Osteocyte (in vitro differentiated cells): ENCODE results near the gene F3. TPM values are rescaled to one million over a fixed set of nuclear protein-coding genes. Genes with fewer than 3 reads are reported as not detected.
A peak's percentile ranks its signal among the peaks of the same experiment; 100 is the strongest.

ENCODE experiments used
- DNase-seq: peaks from one replicate; pipeline ENCODE4 v3.0.0; 2021; ENCODE audit warnings: mixed read lengths; ENCODE audit not compliant: unreplicated experiment; ENCODE audit errors: extremely low spot score
- H3K27ac Mint-ChIP-seq: one replicate; pipeline ENCODE4 v1.8.0; 2021; ENCODE audit warnings: mild to moderate bottlenecking, mixed read lengths; ENCODE audit not compliant: unreplicated experiment
- H3K27me3 Mint-ChIP-seq: one replicate; pipeline ENCODE4 v1.8.0; 2021; ENCODE audit warnings: mixed read lengths; ENCODE audit not compliant: unreplicated experiment
- H3K36me3 Mint-ChIP-seq: one replicate; pipeline ENCODE4 v1.8.0; 2021; ENCODE audit warnings: mixed read lengths; ENCODE audit not compliant: unreplicated experiment
- H3K4me1 Mint-ChIP-seq: one replicate; pipeline ENCODE4 v1.8.0; 2021; ENCODE audit warnings: mixed read lengths; ENCODE audit not compliant: unreplicated experiment
- H3K4me3 Mint-ChIP-seq: one replicate; pipeline ENCODE4 v1.8.0; 2021; ENCODE audit warnings: mild to moderate bottlenecking, moderate library complexity, mixed read lengths; ENCODE audit not compliant: unreplicated experiment
- H3K9me3 Mint-ChIP-seq: one replicate; pipeline ENCODE4 v1.8.0; 2021; ENCODE audit warnings: mixed read lengths; ENCODE audit not compliant: unreplicated experiment
- total RNA-seq: library from RNA; stranded (reverse); gene quantifications from 2 replicates; pipeline ENCODE4 v1.2.1, GENCODE V29; 2021
- TF ChIP-seq, protein P1 (sequence below): fragments of 200-600 bp; sonication (generic); IDR thresholded peaks from 2 replicates; pipeline ENCODE4 v1.5.0; 2021; ENCODE audit warnings: antibody characterized with exemption, mild to moderate bottlenecking, moderate library complexity

F3 gene
- total RNA-seq, 1 donor from 2014 or later = 12.1 TPM

DNA sequence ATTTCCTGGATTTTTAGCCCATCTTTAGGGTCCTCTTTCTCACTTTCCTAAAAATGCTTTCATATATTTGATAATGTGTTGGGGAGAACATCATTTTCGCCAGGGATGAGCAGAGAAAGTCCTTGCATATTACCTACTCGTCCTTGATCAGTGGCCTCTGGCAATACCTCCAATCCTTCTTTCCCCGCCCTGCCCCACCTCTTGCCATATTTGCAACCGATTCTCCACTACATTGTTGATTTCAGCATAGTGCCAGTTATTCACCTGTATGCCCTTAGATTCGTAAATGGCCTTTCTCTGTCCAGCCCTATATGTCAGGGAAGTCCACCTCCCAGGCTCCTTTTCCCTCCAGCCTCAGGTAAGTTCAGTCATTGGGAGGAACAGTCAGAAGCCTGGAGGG, 13.5 kb upstream of the F3 start:
- no peaks in the 10 kb centered on the region for H3K9me3 Mint-ChIP-seq

DNA sequence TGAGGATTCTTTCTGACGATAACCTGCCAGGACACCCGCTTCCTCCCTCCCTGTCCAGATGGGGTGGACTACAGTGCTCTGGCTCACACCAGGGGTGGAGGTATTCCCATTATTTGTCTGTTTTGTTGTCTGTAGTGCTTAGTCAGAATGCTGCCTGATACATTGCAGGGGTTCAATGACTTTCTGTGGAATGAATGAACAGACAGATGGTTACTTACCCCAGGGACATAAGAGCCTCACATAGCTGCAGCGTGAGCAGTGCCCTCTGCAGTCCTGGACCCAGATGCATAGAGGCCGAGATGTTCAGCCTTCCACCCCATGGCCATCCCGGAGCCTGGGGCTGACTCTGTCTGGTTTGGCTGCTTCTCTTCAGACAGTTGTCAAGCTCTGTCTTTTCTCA, 13.0 kb upstream of the F3 start:
- Mint-ChIP-seq H3K27me3 (no peaks in the 10 kb centered on the region), H3K9me3 (no peaks in the 10 kb centered on the region), H3K4me1 (peaks cover 34% of the 10 kb centered on the region), H3K36me3 (no peaks in the 10 kb centered on the region), H3K4me3 (no peak overlapping the region), H3K27ac (no peak overlapping the region)
- DNase-seq = no peak
- TF ChIP-seq, protein P1, sequence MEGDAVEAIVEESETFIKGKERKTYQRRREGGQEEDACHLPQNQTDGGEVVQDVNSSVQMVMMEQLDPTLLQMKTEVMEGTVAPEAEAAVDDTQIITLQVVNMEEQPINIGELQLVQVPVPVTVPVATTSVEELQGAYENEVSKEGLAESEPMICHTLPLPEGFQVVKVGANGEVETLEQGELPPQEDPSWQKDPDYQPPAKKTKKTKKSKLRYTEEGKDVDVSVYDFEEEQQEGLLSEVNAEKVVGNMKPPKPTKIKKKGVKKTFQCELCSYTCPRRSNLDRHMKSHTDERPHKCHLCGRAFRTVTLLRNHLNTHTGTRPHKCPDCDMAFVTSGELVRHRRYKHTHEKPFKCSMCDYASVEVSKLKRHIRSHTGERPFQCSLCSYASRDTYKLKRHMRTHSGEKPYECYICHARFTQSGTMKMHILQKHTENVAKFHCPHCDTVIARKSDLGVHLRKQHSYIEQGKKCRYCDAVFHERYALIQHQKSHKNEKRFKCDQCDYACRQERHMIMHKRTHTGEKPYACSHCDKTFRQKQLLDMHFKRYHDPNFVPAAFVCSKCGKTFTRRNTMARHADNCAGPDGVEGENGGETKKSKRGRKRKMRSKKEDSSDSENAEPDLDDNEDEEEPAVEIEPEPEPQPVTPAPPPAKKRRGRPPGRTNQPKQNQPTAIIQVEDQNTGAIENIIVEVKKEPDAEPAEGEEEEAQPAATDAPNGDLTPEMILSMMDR = no peak

More for the DNA sequence above, 13.5 kb upstream of the F3 start:
- Mint-ChIP-seq H3K27ac (no peak overlapping the region), H3K27me3 (no peaks in the 10 kb centered on the region), H3K36me3 (no peaks in the 10 kb centered on the region), H3K4me3 (no peak overlapping the region), H3K4me1 (peaks cover 35% of the 10 kb centered on the region)
- DNase-seq = no peak
- TF ChIP-seq, protein P1 = no peak

DNA sequence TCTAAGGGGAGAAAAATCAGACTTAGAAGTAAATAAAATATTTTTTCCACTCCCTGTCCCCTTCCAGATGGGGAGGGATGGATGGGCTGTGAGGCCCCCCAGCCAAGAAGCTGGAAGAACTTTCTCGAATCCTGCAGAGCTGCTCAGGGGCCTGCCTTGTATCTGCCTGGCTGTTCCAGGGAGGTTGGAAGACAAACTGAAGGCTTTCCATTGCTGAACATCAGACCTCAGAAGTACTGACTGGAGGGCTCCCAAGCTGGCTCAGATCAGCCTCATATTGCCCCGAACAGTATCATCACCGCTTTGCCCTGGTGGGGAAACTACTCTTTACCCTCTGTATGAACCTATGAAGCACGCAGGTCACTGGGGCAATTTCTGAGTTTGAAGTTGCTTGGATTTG, 12.4 kb upstream of the F3 start:
- Mint-ChIP-seq H3K27ac (no peak overlapping the region), H3K36me3 (no peaks in the 10 kb centered on the region), H3K9me3 (no peaks in the 10 kb centered on the region), H3K4me1 (peaks cover 34% of the 10 kb centered on the region), H3K27me3 (no peaks in the 10 kb centered on the region), H3K4me3 (no peak overlapping the region)
- TF ChIP-seq, protein P1 = no peak
- DNase-seq = no peak

DNA sequence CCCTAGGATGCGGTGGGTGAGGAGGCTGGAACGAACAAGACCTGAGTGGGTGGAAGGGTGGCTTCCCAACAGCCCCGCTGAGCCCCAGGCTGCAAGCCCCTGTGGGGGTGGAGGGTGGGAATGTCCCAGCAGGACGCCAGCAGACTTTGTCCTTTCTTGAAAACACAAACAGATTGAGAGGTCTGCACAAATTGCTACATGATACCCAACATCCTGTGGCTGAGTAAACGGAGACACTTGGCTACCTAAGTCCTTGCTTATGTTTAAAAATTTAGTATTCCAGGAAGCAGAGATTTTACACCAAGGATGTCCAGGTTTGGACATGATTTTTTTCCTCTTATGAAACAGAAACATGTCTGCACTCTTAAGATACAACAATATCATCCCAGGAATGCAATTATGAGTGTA, 11.8 kb upstream of the F3 start:
- TF ChIP-seq, protein P1 = no peak
- Mint-ChIP-seq H3K4me1 (peaks cover 34% of the 10 kb centered on the region), H3K27ac (peak overlapping the region; percentile 21), H3K27me3 (no peaks in the 10 kb centered on the region), H3K9me3 (no peaks in the 10 kb centered on the region), H3K4me3 (no peak overlapping the region), H3K36me3 (no peaks in the 10 kb centered on the region)
- no peak for DNase-seq

DNA sequence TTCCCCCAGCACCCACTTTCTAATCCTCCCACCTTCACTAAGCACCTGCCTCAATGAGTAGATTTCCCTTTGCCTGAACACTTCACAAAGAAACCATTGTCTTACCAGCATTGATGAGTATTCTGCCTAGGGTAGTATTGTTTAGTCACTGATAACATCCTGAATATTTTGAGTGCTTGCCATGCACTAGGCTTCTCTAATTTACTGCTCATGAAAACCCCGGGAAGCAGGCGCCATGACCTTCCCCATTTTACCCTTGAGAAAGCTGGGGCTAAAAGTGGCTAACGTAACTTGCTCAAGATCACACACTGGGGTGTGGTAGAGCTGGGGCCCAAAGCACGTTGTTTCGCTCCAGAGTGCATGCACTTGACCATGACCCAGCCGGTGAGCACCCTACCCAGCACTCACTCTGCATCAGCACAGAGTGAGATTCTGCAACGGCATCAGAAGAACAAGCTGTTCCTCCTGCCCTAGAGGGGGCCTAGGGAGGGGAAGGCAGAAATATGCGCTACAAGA, 10.6 kb upstream of the F3 start:
- DNase-seq = no peak
- TF ChIP-seq, protein P1 = no peak
- Mint-ChIP-seq H3K4me3 (no peak overlapping the region), H3K4me1 (peaks cover 37% of the 10 kb centered on the region), H3K9me3 (no peaks in the 10 kb centered on the region), H3K27me3 (no peaks in the 10 kb centered on the region), H3K27ac (no peak overlapping the region), H3K36me3 (no peaks in the 10 kb centered on the region)
